Measurements from ENCODE around the gene MED13L.

DNA sequence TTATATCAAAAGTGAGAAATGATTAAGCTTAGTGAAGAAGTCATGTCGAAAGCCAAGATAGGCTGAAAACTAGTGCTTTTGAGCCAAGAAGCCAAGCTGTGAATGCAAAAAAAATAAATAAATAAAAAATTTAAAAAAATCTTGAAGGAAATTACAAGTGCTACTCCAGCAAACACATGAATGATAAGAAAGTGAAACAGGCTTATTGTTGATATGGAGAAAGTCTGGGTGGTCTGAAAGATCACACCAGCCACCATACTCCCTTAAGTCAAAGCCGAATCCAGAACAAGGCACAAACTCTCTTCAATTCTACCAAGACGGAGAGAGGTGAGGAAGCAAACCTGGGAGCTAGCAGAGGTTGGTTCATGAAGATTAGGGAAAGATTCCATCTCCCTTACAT, 49.7 kb downstream of the MED13L start:
- TF ChIP-seq EZH2 (IDR thresholded peaks at IDR 0.05; ENCODE audit: borderline replicate concordance, insufficient read depth, low read depth, low read length, poor library complexity, severe bottlenecking): no peak
- TF ChIP-seq, protein P1, sequence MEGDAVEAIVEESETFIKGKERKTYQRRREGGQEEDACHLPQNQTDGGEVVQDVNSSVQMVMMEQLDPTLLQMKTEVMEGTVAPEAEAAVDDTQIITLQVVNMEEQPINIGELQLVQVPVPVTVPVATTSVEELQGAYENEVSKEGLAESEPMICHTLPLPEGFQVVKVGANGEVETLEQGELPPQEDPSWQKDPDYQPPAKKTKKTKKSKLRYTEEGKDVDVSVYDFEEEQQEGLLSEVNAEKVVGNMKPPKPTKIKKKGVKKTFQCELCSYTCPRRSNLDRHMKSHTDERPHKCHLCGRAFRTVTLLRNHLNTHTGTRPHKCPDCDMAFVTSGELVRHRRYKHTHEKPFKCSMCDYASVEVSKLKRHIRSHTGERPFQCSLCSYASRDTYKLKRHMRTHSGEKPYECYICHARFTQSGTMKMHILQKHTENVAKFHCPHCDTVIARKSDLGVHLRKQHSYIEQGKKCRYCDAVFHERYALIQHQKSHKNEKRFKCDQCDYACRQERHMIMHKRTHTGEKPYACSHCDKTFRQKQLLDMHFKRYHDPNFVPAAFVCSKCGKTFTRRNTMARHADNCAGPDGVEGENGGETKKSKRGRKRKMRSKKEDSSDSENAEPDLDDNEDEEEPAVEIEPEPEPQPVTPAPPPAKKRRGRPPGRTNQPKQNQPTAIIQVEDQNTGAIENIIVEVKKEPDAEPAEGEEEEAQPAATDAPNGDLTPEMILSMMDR (IDR thresholded peaks at IDR 0.05): no peak

Measured in B cell (primary cell).